Dendritic cell treated with granulocyte-macrophage colony-stimulating factor and Interleukin-4, amounts not matched to agents 40 ng/mL and 50 ng/mL, for 4 days (primary cell): ENCODE results near the gene IL20.

Experiments used
- H3K27ac Mint-ChIP-seq: one replicate; pipeline ENCODE4 v1.8.0; 2022; ENCODE audit warnings: mild to moderate bottlenecking, mixed read lengths
- H3K27me3 Mint-ChIP-seq: one replicate; pipeline ENCODE4 v1.8.0; 2022; ENCODE audit warnings: mild to moderate bottlenecking, mixed read lengths
- H3K36me3 Mint-ChIP-seq: one replicate; pipeline ENCODE4 v1.8.0; 2022; ENCODE audit warnings: low read depth, mixed read lengths
- H3K4me1 Mint-ChIP-seq: one replicate; pipeline ENCODE4 v1.8.0; 2022; ENCODE audit warnings: low read depth, mixed read lengths
- H3K4me3 Mint-ChIP-seq: one replicate; pipeline ENCODE4 v1.8.0; 2022; ENCODE audit warnings: mild to moderate bottlenecking, moderate library complexity, mixed read lengths
- H3K9me3 Mint-ChIP-seq: one replicate; pipeline ENCODE4 v1.8.0; 2022; ENCODE audit warnings: mixed read lengths
- intact Hi-C: fragments of 100-400 bp; cut with micrococcal nuclease; formaldehyde crosslinking; loops from one replicate; pipeline ENCODE4 v1.15.0; 2022

IL20 gene

GRCh38 chr1:206893380-206893779, 28.0 kb downstream of the IL20 start:
- H3K4me3 Mint-ChIP-seq = no peak overlapping the region
- H3K27ac Mint-ChIP-seq = no peak overlapping the region
- H3K9me3 Mint-ChIP-seq = no peaks in the 10 kb centered on the region
- no peaks in the 10 kb centered on the region for H3K36me3 Mint-ChIP-seq
- intact Hi-C loops = no loop called here
- peaks cover 35% of the 10 kb centered on the region for H3K27me3 Mint-ChIP-seq
- peaks cover 23% of the 10 kb centered on the region for H3K4me1 Mint-ChIP-seq

- Mint-ChIP-seq H3K36me3 (no peaks in the 10 kb centered on the region), H3K27ac (no peak overlapping the region)
Observed at GRCh38 chr1:206895325-206895724, 29.9 kb downstream of the IL20 start.

GRCh38 chr1:206895837-206896242, 30.4 kb downstream of the IL20 start:
- H3K4me1 Mint-ChIP-seq = peaks cover 16% of the 10 kb centered on the region
- H3K4me3 Mint-ChIP-seq = no peak overlapping the region
- no peaks in the 10 kb centered on the region for H3K36me3 Mint-ChIP-seq
- intact Hi-C loops = no loop called here
- no peak overlapping the region for H3K27ac Mint-ChIP-seq
- H3K27me3 Mint-ChIP-seq = peaks cover 47% of the 10 kb centered on the region
- no peaks in the 10 kb centered on the region for H3K9me3 Mint-ChIP-seq

More at GRCh38 chr1:206895325-206895724, 29.9 kb downstream of the IL20 start:
- no peak overlapping the region for H3K4me3 Mint-ChIP-seq
- no peaks in the 10 kb centered on the region for H3K9me3 Mint-ChIP-seq
- peaks cover 21% of the 10 kb centered on the region for H3K4me1 Mint-ChIP-seq
- intact Hi-C loops = no loop called here
- H3K27me3 Mint-ChIP-seq = peaks cover 46% of the 10 kb centered on the region

- peaks cover 49% of the 10 kb centered on the region for H3K27me3 Mint-ChIP-seq
- intact Hi-C loops = no loop called here
- H3K36me3 Mint-ChIP-seq = no peaks in the 10 kb centered on the region
- no peaks in the 10 kb centered on the region for H3K9me3 Mint-ChIP-seq
- no peak overlapping the region for H3K27ac Mint-ChIP-seq
- H3K4me3 Mint-ChIP-seq = no peak overlapping the region
- peaks cover 12% of the 10 kb centered on the region for H3K4me1 Mint-ChIP-seq
Observed at GRCh38 chr1:206896261-206896660, 30.8 kb downstream of the IL20 start.

GRCh38 chr1:206897175-206897574, 31.8 kb downstream of the IL20 start, which contains the start of gene IL24:
TSS of gene IL24 (plus strand) at chr1:206897443. CDS start at chr1:206897833, 390 bp downstream.
- intact Hi-C loops = no loop called here
- Mint-ChIP-seq H3K4me3 (no peak within 1 kb of the TSS), H3K36me3 (no peaks in the 10 kb centered on the region), H3K4me1 (peaks cover 6% of the 10 kb centered on the region), H3K9me3 (no peaks in the 10 kb centered on the region), H3K27ac (no peak within 1 kb of the TSS), H3K27me3 (peaks cover 48% of the 10 kb centered on the region)

- Mint-ChIP-seq H3K27me3 (peaks cover 55% of the 10 kb centered on the region), H3K9me3 (no peaks in the 10 kb centered on the region), H3K27ac (no peak overlapping the region), H3K4me3 (no peak overlapping the region), H3K36me3 (no peaks in the 10 kb centered on the region), H3K4me1 (peaks cover 6% of the 10 kb centered on the region)
- intact Hi-C loops = no loop called here
Observed at GRCh38 chr1:206898089-206898914, 32.9 kb downstream of the IL20 start.

GRCh38 chr1:206898915-206899431, 33.5 kb downstream of the IL20 start:
- Mint-ChIP-seq H3K4me3 (no peak overlapping the region), H3K4me1 (peaks cover 6% of the 10 kb centered on the region), H3K27me3 (peaks cover 52% of the 10 kb centered on the region), H3K27ac (no peak overlapping the region), H3K9me3 (no peaks in the 10 kb centered on the region), H3K36me3 (no peaks in the 10 kb centered on the region)
- intact Hi-C loops = no loop called here

- Mint-ChIP-seq H3K4me3 (no peak overlapping the region), H3K9me3 (no peaks in the 10 kb centered on the region), H3K4me1 (peaks cover 6% of the 10 kb centered on the region), H3K36me3 (no peaks in the 10 kb centered on the region), H3K27me3 (peaks cover 53% of the 10 kb centered on the region), H3K27ac (no peak overlapping the region)
- intact Hi-C loops = no loop called here
Observed at GRCh38 chr1:206899717-206900116, 34.3 kb downstream of the IL20 start.

- Mint-ChIP-seq H3K27ac (no peak overlapping the region), H3K36me3 (no peaks in the 10 kb centered on the region), H3K4me1 (peaks cover 9% of the 10 kb centered on the region), H3K27me3 (peaks cover 57% of the 10 kb centered on the region), H3K9me3 (no peaks in the 10 kb centered on the region), H3K4me3 (no peak overlapping the region)
- intact Hi-C loops = no loop called here
Observed at GRCh38 chr1:206900149-206900548, 34.7 kb downstream of the IL20 start.

GRCh38 chr1:206901944-206902343, 36.5 kb downstream of the IL20 start:
- no peaks in the 10 kb centered on the region for H3K9me3 Mint-ChIP-seq
- no peak overlapping the region for H3K4me3 Mint-ChIP-seq
- H3K27me3 Mint-ChIP-seq = peaks cover 55% of the 10 kb centered on the region
- intact Hi-C loops = no loop called here
- H3K4me1 Mint-ChIP-seq = peaks cover 21% of the 10 kb centered on the region
- no peaks in the 10 kb centered on the region for H3K36me3 Mint-ChIP-seq
- no peak overlapping the region for H3K27ac Mint-ChIP-seq

GRCh38 chr1:206902702-206903101, 37.3 kb downstream of the IL20 start:
- intact Hi-C loops = no loop called here
- Mint-ChIP-seq H3K36me3 (no peaks in the 10 kb centered on the region), H3K9me3 (no peaks in the 10 kb centered on the region), H3K4me3 (no peak overlapping the region), H3K4me1 (peaks cover 15% of the 10 kb centered on the region), H3K27ac (no peak overlapping the region), H3K27me3 (peaks cover 57% of the 10 kb centered on the region)

- H3K27me3 Mint-ChIP-seq = peaks cover 61% of the 10 kb centered on the region
- H3K9me3 Mint-ChIP-seq = no peaks in the 10 kb centered on the region
- no peaks in the 10 kb centered on the region for H3K36me3 Mint-ChIP-seq
- H3K4me1 Mint-ChIP-seq = peaks cover 15% of the 10 kb centered on the region
- no peak overlapping the region for H3K27ac Mint-ChIP-seq
- intact Hi-C loops = no loop called here
- H3K4me3 Mint-ChIP-seq = no peak overlapping the region
Observed at GRCh38 chr1:206903687-206904086, 38.3 kb downstream of the IL20 start.

- Mint-ChIP-seq H3K4me3 (no peak overlapping the region), H3K27ac (no peak overlapping the region), H3K36me3 (no peaks in the 10 kb centered on the region), H3K27me3 (peaks cover 61% of the 10 kb centered on the region), H3K4me1 (peaks cover 20% of the 10 kb centered on the region), H3K9me3 (no peaks in the 10 kb centered on the region)
- intact Hi-C loops = no loop called here
Observed at GRCh38 chr1:206904423-206905142, 39.2 kb downstream of the IL20 start.
